PC-9 (cell line): ENCODE results near the gene PRDM2. TPM values are rescaled to one million over a fixed set of nuclear protein-coding genes. Genes with fewer than 3 reads are reported as not detected.

Source experiments
- BruUV-seq: library from RNA; stranded (reverse); fragments of 400-500 nt; replicated peaks from 2 replicates; lab custom pipeline; 2021; lab: Mats Ljungman, UMichigan
- CTCF ChIA-PET: fragments of 300-600 bp; sonication (Branson Sonifier 250); formaldehyde crosslinking; loops from one replicate; lab custom pipeline; 2022; ENCODE audit warnings: antibody characterized with exemption; lab: Charles Lee
- POLR2A ChIA-PET: fragments of 300-600 bp; sonication (Branson Sonifier 250); formaldehyde crosslinking; loops from one replicate; lab custom pipeline; 2022; ENCODE audit warnings: antibody characterized with exemption; ENCODE audit not compliant: unreplicated experiment; lab: Charles Lee
- DNase-seq, 2 experiments: peaks; one replicate each; pipeline versions ENCODE4 v3.0.0 to v3.0.0-alpha.2; 2015 to 2022; ENCODE audit warnings: mixed read lengths in 1 of 2
- H2AFZ ChIP-seq: fragments of 200-600 bp; sonication (generic); 2 replicates; pipeline ENCODE4 v1.8.1; 2017; ENCODE audit warnings: antibody characterized with exemption
- H3F3A ChIP-seq: fragments of 200-600 bp; sonication (generic); 2 replicates; pipeline ENCODE4 v1.8.1; 2017; ENCODE audit warnings: antibody characterized with exemption, mild to moderate bottlenecking, low read depth; ENCODE audit not compliant: insufficient read depth
- H3K27ac ChIP-seq: fragments of 200-600 bp; sonication (generic); 2 replicates; pipeline ENCODE4 v1.6.1; 2016; ENCODE audit warnings: mixed run types
- H3K27me3 ChIP-seq: fragments of 200-600 bp; sonication (generic); 2 replicates; pipeline ENCODE4 v1.6.1; 2016; ENCODE audit warnings: low read depth, mixed run types; ENCODE audit not compliant: insufficient read depth
- H3K36me3 ChIP-seq: fragments of 200-600 bp; sonication (generic); 2 replicates; pipeline ENCODE4 v1.6.1; 2016; ENCODE audit warnings: low read depth, mixed run types
- H3K4me1 ChIP-seq: fragments of 200-600 bp; sonication (generic); replicated peaks from 2 replicates; pipeline ENCODE4 v1.6.1; 2016; ENCODE audit warnings: mixed run types; ENCODE audit not compliant: insufficient read depth
- H3K4me2 ChIP-seq: fragments of 200-600 bp; sonication (generic); 2 replicates; pipeline ENCODE4 v1.6.1; 2017; ENCODE audit warnings: mixed run types
- H3K4me3 ChIP-seq: fragments of 200-600 bp; sonication (generic); 2 replicates; pipeline ENCODE4 v1.6.1; 2016; ENCODE audit warnings: mixed run types
- H3K79me2 ChIP-seq: fragments of 200-600 bp; sonication (generic); 2 replicates; pipeline ENCODE4 v1.6.1; 2017; ENCODE audit warnings: low read depth, mixed run types
- H3K9me2 ChIP-seq: fragments of 200-600 bp; sonication (generic); 2 replicates; pipeline ENCODE4 v1.8.1; 2017; ENCODE audit warnings: mild to moderate bottlenecking; ENCODE audit not compliant: insufficient read depth
- H3K9me3 ChIP-seq: fragments of 200-600 bp; sonication (generic); 2 replicates; pipeline ENCODE4 v1.8.1; 2016; ENCODE audit warnings: low read depth; ENCODE audit not compliant: insufficient read depth
- H4K20me1 ChIP-seq: fragments of 200-600 bp; sonication (generic); 2 replicates; pipeline ENCODE4 v1.8.1; 2017; ENCODE audit not compliant: insufficient read depth
- CTCF ChIP-seq: fragments of 200-600 bp; sonication (generic); conservative IDR thresholded peaks from 2 replicates; pipeline ENCODE4 v1.6.1; 2017; ENCODE audit warnings: mixed run types, antibody characterized with exemption, mild to moderate bottlenecking, moderate library complexity
- EZH2 ChIP-seq: fragments of 200-600 bp; sonication (generic); IDR thresholded peaks from 2 replicates; pipeline ENCODE4 v1.8.0; 2017; ENCODE audit warnings: antibody characterized with exemption, low read depth
- intact Hi-C: fragments of 100-400 bp; cut with micrococcal nuclease; formaldehyde crosslinking; loops from one replicate; pipeline ENCODE4 v1.10.0; 2022; ENCODE audit not compliant: unreplicated experiment
- total RNA-seq: library from RNA; stranded (reverse); gene quantifications from 2 replicates; pipeline ENCODE4 v1.2.3, GENCODE V29; 2021

Gene PRDM2
- total RNA-seq, 1 experiment from 2014 or later, result 32.1 TPM

GRCh38 chr1:13781907-13782633, 82.1 kb downstream of the PRDM2 start:
- CTCF ChIA-PET, result no interaction called here
- H3F3A ChIP-seq, result no peaks in the 10 kb centered on the region
- POLR2A ChIA-PET, result interaction anchor here (0.6 kb wide), 1 partner anchor 33 kb away, joined by 3 read pairs; no protein-coding TSS in a partner anchor
- no TSS peak for BruUV-seq
- H3K27me3 ChIP-seq, result no peaks in the 10 kb centered on the region
- H3K27ac ChIP-seq, result no peak overlapping the region
- H3K36me3 ChIP-seq, result no peaks in the 10 kb centered on the region
- intact Hi-C loops, result no loop called here
- no peak overlapping the region for H2AFZ ChIP-seq
- DNase-seq, result no peak
- H3K4me3 ChIP-seq, result no peak overlapping the region
- no peaks in the 10 kb centered on the region for H4K20me1 ChIP-seq
- no peaks in the 10 kb centered on the region for H3K9me3 ChIP-seq
- no peak for TF ChIP-seq CTCF
- no peak for TF ChIP-seq EZH2
- no peaks in the 10 kb centered on the region for H3K4me1 ChIP-seq
- H3K4me2 ChIP-seq, result no peak overlapping the region
- no peaks in the 10 kb centered on the region for H3K9me2 ChIP-seq
- H3K79me2 ChIP-seq, result no peaks in the 10 kb centered on the region

GRCh38 chr1:13782634-13783360, 82.8 kb downstream of the PRDM2 start:
- Histone ChIP-seq H3K27me3 (no peaks in the 10 kb centered on the region), H3K27ac (no peak overlapping the region), H4K20me1 (no peaks in the 10 kb centered on the region), H3F3A (no peaks in the 10 kb centered on the region), H3K9me3 (no peaks in the 10 kb centered on the region), H3K36me3 (no peaks in the 10 kb centered on the region), H3K4me2 (no peak overlapping the region), H3K4me1 (no peaks in the 10 kb centered on the region), H3K9me2 (no peaks in the 10 kb centered on the region), H2AFZ (no peak overlapping the region), H3K4me3 (no peak overlapping the region), H3K79me2 (no peaks in the 10 kb centered on the region)
- TF ChIP-seq CTCF (no peak), EZH2 (no peak)
- no peak for DNase-seq
- no TSS peak for BruUV-seq
- intact Hi-C loops, result no loop called here
- POLR2A ChIA-PET, result no interaction called here
- CTCF ChIA-PET, result no interaction called here

GRCh38 chr1:13783551-13783950, 83.6 kb downstream of the PRDM2 start:
- no peaks in the 10 kb centered on the region for H3F3A ChIP-seq
- no TSS peak for BruUV-seq
- H4K20me1 ChIP-seq, result no peaks in the 10 kb centered on the region
- ChIA-PET POLR2A (no interaction called here), CTCF (no interaction called here)
- TF ChIP-seq CTCF, result no peak
- TF ChIP-seq EZH2, result no peak
- no peak overlapping the region for H3K27ac ChIP-seq
- H3K4me3 ChIP-seq, result no peak overlapping the region
- H3K4me1 ChIP-seq, result no peaks in the 10 kb centered on the region
- H3K9me3 ChIP-seq, result no peaks in the 10 kb centered on the region
- intact Hi-C loops, result no loop called here
- no peak for DNase-seq
- H3K79me2 ChIP-seq, result no peaks in the 10 kb centered on the region
- no peaks in the 10 kb centered on the region for H3K27me3 ChIP-seq
- no peaks in the 10 kb centered on the region for H3K9me2 ChIP-seq
- H3K36me3 ChIP-seq, result no peaks in the 10 kb centered on the region
- H3K4me2 ChIP-seq, result no peak overlapping the region
- H2AFZ ChIP-seq, result no peak overlapping the region
